Activated CD8-positive, alpha-beta T cell treated with anti-CD3 and anti-CD28 coated beads, Interleukin-2, amount 10 ng/mL, durations not matched to agents 7 days and 5 days (primary cell): ENCODE results near the gene TXNDC16. TPM values are rescaled to one million over a fixed set of nuclear protein-coding genes. Genes with fewer than 3 reads are reported as not detected.

Experiments
- ATAC-seq: fragments of 150-1000 bp; cut with Tn5 transposase; one replicate; pipeline ENCODE4 v1.10.0; 2021; ENCODE audit warnings: moderate library complexity
- CTCF ChIA-PET: fragments of 350-600 bp; sonication (Branson Sonifier 250); formaldehyde crosslinking; loops from one replicate; lab custom pipeline; 2021; ENCODE audit warnings: antibody characterized with exemption; lab: Charles Lee
- POLR2A ChIA-PET: fragments of 350-600 bp; sonication (Branson Sonifier 250); formaldehyde crosslinking; loops from one replicate; lab custom pipeline; 2021; ENCODE audit warnings: antibody characterized with exemption; lab: Charles Lee
- DNase-seq: peaks from one replicate; pipeline ENCODE4 v3.0.0-alpha.2; 2020
- H3K27ac Mint-ChIP-seq: one replicate; pipeline ENCODE4 v1.8.0; 2021; ENCODE audit warnings: mild to moderate bottlenecking, mixed read lengths
- H3K27me3 Mint-ChIP-seq: one replicate; pipeline ENCODE4 v1.8.0; 2021; ENCODE audit warnings: low read depth, mixed read lengths
- H3K36me3 Mint-ChIP-seq: one replicate; pipeline ENCODE4 v1.8.0; 2021; ENCODE audit warnings: low read depth, mixed read lengths
- H3K4me1 Mint-ChIP-seq: one replicate; pipeline ENCODE4 v1.8.0; 2021; ENCODE audit warnings: low read depth, mixed read lengths
- H3K4me3 Mint-ChIP-seq: one replicate; pipeline ENCODE4 v1.8.0; 2021; ENCODE audit warnings: mild to moderate bottlenecking, mixed read lengths
- H3K9me3 Mint-ChIP-seq: one replicate; pipeline ENCODE4 v1.8.0; 2022; ENCODE audit warnings: mixed read lengths; ENCODE audit not compliant: insufficient read depth
- total RNA-seq, 2 experiments: library from RNA; stranded (reverse); gene quantifications; one replicate each; pipeline ENCODE4 v1.2.3, GENCODE V29; 2021

The TXNDC16 gene
- total RNA-seq, 2 experiments from 2014 or later: 8.8 to 9.5 TPM

- CTCF ChIA-PET: interaction anchor here (0.9 to 2.2 kb wide), 5 partner anchors 9 to 98 kb away, joined by 3 to 9 read pairs (median 7); partner anchors contain the start of gene PTGER2
- Mint-ChIP-seq H3K4me3 (no peak overlapping the region), H3K27ac (no peak overlapping the region), H3K9me3 (no peaks in the 10 kb centered on the region), H3K36me3 (peaks cover 31% of the 10 kb centered on the region), H3K27me3 (no peaks in the 10 kb centered on the region), H3K4me1 (peaks cover 44% of the 10 kb centered on the region)
- ATAC-seq (no peak), DNase-seq (no peak)
- POLR2A ChIA-PET: interaction anchor here (0.7 to 2.2 kb wide), 3 partner anchors 12 to 96 kb away, joined by 3 to 8 read pairs (median 4); no protein-coding TSS in a partner anchor
Measured at GRCh38 chr14:52412426-52412825, 139.9 kb downstream of the TXNDC16 start.

GRCh38 chr14:52405314-52405713 lies 147.0 kb downstream of the TXNDC16 start:
- DNase-seq: no peak
- H3K27me3 Mint-ChIP-seq: no peaks in the 10 kb centered on the region
- peaks cover 3% of the 10 kb centered on the region for H3K9me3 Mint-ChIP-seq
- H3K36me3 Mint-ChIP-seq: peaks cover 27% of the 10 kb centered on the region
- ChIA-PET CTCF (interaction anchor here (0.6 to 8.7 kb wide), 7 partner anchors 9 to 105 kb away, joined by 3 to 63 read pairs (median 4); partner anchors contain the start of gene PTGER2), POLR2A (interaction anchor here (0.8 to 1.2 kb wide), 3 partner anchors 55 to 91 kb away, joined by 3 to 8 read pairs (median 3); partner anchors contain the start of gene PTGER2)
- peaks cover 70% of the 10 kb centered on the region for H3K4me1 Mint-ChIP-seq
- no peak overlapping the region for H3K4me3 Mint-ChIP-seq
- ATAC-seq: no peak
- H3K27ac Mint-ChIP-seq: no peak overlapping the region

GRCh38 chr14:52402812-52403526 lies 149.3 kb downstream of the TXNDC16 start:
- Mint-ChIP-seq H3K4me3 (no peak overlapping the region), H3K4me1 (peaks cover 72% of the 10 kb centered on the region), H3K9me3 (peaks cover 6% of the 10 kb centered on the region), H3K36me3 (peaks cover 38% of the 10 kb centered on the region), H3K27ac (peak overlapping the region; percentile 61), H3K27me3 (no peaks in the 10 kb centered on the region)
- CTCF ChIA-PET: interaction anchor here (0.8 to 8.7 kb wide), 8 partner anchors 10 to 102 kb away, joined by 3 to 63 read pairs (median 17); partner anchors contain the start of gene PTGER2
- no peak for DNase-seq
- POLR2A ChIA-PET: interaction anchor here (0.6 to 4.7 kb wide), 3 partner anchors 51 to 282 kb away, joined by 3 to 30 read pairs (median 18); partner anchors contain the start of gene PTGER2
- ATAC-seq: peak; percentile 31

GRCh38 chr14:52400846-52401245 lies 151.5 kb downstream of the TXNDC16 start:
- peaks cover 18% of the 10 kb centered on the region for H3K9me3 Mint-ChIP-seq
- peaks cover 80% of the 10 kb centered on the region for H3K4me1 Mint-ChIP-seq
- CTCF ChIA-PET: interaction anchor here (0.7 to 8.7 kb wide), 22 partner anchors 9 to 152 kb away, joined by 3 to 63 read pairs (median 6); partner anchors contain the start of genes GPR137C, PTGER2 and TXNDC16
- ATAC-seq (peak; percentile 79), DNase-seq (peak; percentile 49)
- POLR2A ChIA-PET: interaction anchor here (0.5 to 4.7 kb wide), 6 partner anchors 12 to 247 kb away, joined by 3 to 30 read pairs (median 4); partner anchors contain the start of gene PTGER2
- H3K27ac Mint-ChIP-seq: peak overlapping the region; percentile 77
- peak overlapping the region; percentile 51 for H3K4me3 Mint-ChIP-seq
- peaks cover 46% of the 10 kb centered on the region for H3K36me3 Mint-ChIP-seq
- H3K27me3 Mint-ChIP-seq: no peaks in the 10 kb centered on the region

- Mint-ChIP-seq H3K27me3 (no peaks in the 10 kb centered on the region), H3K36me3 (peaks cover 52% of the 10 kb centered on the region), H3K27ac (peak overlapping the region; percentile 77), H3K4me3 (peak overlapping the region; percentile 51), H3K4me1 (peaks cover 79% of the 10 kb centered on the region), H3K9me3 (peaks cover 20% of the 10 kb centered on the region)
- ChIA-PET CTCF (interaction anchor here (0.7 to 8.7 kb wide), 21 partner anchors 8 to 153 kb away, joined by 3 to 63 read pairs (median 7); partner anchors contain the start of genes GPR137C, PTGER2 and TXNDC16), POLR2A (interaction anchor here (1.0 to 4.7 kb wide), 5 partner anchors 12 to 85 kb away, joined by 3 to 30 read pairs (median 4); partner anchors contain the start of gene PTGER2)
- DNase-seq: peak; percentile 34
- ATAC-seq: no peak
Measured at GRCh38 chr14:52399921-52400595, 152.2 kb downstream of the TXNDC16 start.

GRCh38 chr14:52399104-52399503 lies 153.2 kb downstream of the TXNDC16 start:
- H3K36me3 Mint-ChIP-seq: peaks cover 45% of the 10 kb centered on the region
- peaks cover 23% of the 10 kb centered on the region for H3K9me3 Mint-ChIP-seq
- no peaks in the 10 kb centered on the region for H3K27me3 Mint-ChIP-seq
- no peak overlapping the region for H3K27ac Mint-ChIP-seq
- POLR2A ChIA-PET: interaction anchor here (4.7 kb wide), 1 partner anchor 84 kb away, joined by 30 read pairs; the partner anchor contains the start of gene PTGER2
- DNase-seq (no peak), ATAC-seq (no peak)
- peaks cover 76% of the 10 kb centered on the region for H3K4me1 Mint-ChIP-seq
- no peak overlapping the region for H3K4me3 Mint-ChIP-seq
- CTCF ChIA-PET: interaction anchor here (1.0 to 4.1 kb wide), 5 partner anchors 11 to 45 kb away, joined by 3 to 21 read pairs (median 11); no protein-coding TSS in a partner anchor

GRCh38 chr14:52397844-52398243 lies 154.5 kb downstream of the TXNDC16 start:
- ChIA-PET CTCF (interaction anchor here (1.1 to 4.1 kb wide), 3 partner anchors 20 to 44 kb away, joined by 3 to 21 read pairs (median 3); no protein-coding TSS in a partner anchor), POLR2A (no interaction called here)
- H3K36me3 Mint-ChIP-seq: peaks cover 37% of the 10 kb centered on the region
- no peak overlapping the region for H3K4me3 Mint-ChIP-seq
- ATAC-seq (no peak), DNase-seq (no peak)
- H3K27ac Mint-ChIP-seq: no peak overlapping the region
- no peaks in the 10 kb centered on the region for H3K27me3 Mint-ChIP-seq
- peaks cover 72% of the 10 kb centered on the region for H3K4me1 Mint-ChIP-seq
- H3K9me3 Mint-ChIP-seq: peaks cover 23% of the 10 kb centered on the region

GRCh38 chr14:52395728-52396127 lies 156.6 kb downstream of the TXNDC16 start:
- no peaks in the 10 kb centered on the region for H3K27me3 Mint-ChIP-seq
- H3K27ac Mint-ChIP-seq: peak overlapping the region; percentile 30

GRCh38 chr14:52391881-52392615 lies 160.3 kb downstream of the TXNDC16 start:
- POLR2A ChIA-PET: no interaction called here
- Mint-ChIP-seq H3K36me3 (peaks cover 21% of the 10 kb centered on the region), H3K4me3 (no peak overlapping the region), H3K4me1 (peaks cover 33% of the 10 kb centered on the region), H3K9me3 (peaks cover 12% of the 10 kb centered on the region), H3K27ac (no peak overlapping the region), H3K27me3 (no peaks in the 10 kb centered on the region)
- CTCF ChIA-PET: interaction anchor here (1.2 kb wide), 1 partner anchor 9 kb away, joined by 4 read pairs; no protein-coding TSS in a partner anchor
- ATAC-seq (no peak), DNase-seq (no peak)

More at GRCh38 chr14:52395728-52396127, 156.6 kb downstream of the TXNDC16 start:
- Mint-ChIP-seq H3K9me3 (peaks cover 23% of the 10 kb centered on the region), H3K4me3 (no peak overlapping the region), H3K36me3 (peaks cover 37% of the 10 kb centered on the region), H3K4me1 (peaks cover 51% of the 10 kb centered on the region)
- DNase-seq (no peak), ATAC-seq (no peak)
- ChIA-PET POLR2A (no interaction called here), CTCF (interaction anchor here (1.7 kb wide), 1 partner anchor 33 kb away, joined by 6 read pairs; no protein-coding TSS in a partner anchor)
